HEK293 (cell line): Measurements from ENCODE around the gene ABI3.
"Not testable (repeated sequence)": the region's sequence is repeated elsewhere in the genome, so short reads cannot be mapped to it uniquely, and the experiment has no call there.

Experiments
- CTCF ChIA-PET: fragments of 350-600 bp; formaldehyde crosslinking; extraction: SDS; loops from one replicate; lab custom pipeline; 2021; ENCODE audit warnings: antibody characterized with exemption; lab: Yijun Ruan, JAX
- POLR2A ChIA-PET: fragments of 300-600 bp; formaldehyde crosslinking; extraction: SDS; loops from one replicate; lab custom pipeline; 2020; ENCODE audit warnings: antibody characterized with exemption, inconsistent platforms; lab: Yijun Ruan, JAX
- H3K27ac ChIP-seq: fragments of 200-500 bp; sonication (Bioruptor generic); 2 replicates; pipeline ENCODE4 v1.5.1; 2014; ENCODE audit warnings: low read depth, low read length, control low read depth, inconsistent platforms; ENCODE audit errors: extremely low read depth
- H3K36me3 ChIP-seq, 2 experiments: fragments of 200-500 bp in 1 of 2; sonication (Bioruptor generic) in 1 of 2; 1 replicate in 1 of 2; 2 replicates in 1 of 2; pipeline ENCODE4 v1.5.1; 2014 to 2017; ENCODE audit warnings: inconsistent platforms in 2 of 2, low read length in 2 of 2; ENCODE audit not compliant: control insufficient read depth in 2 of 2, insufficient read depth in 1 of 2
- H3K4me1 ChIP-seq: fragments of 200-500 bp; sonication (Bioruptor generic); 2 replicates; pipeline ENCODE4 v1.5.1; 2014; ENCODE audit warnings: mild to moderate bottlenecking, low read length, inconsistent platforms; ENCODE audit not compliant: control insufficient read depth, insufficient read depth
- H3K4me3 ChIP-seq: 2 replicates; pipeline ENCODE4 v1.5.1; 2011; ENCODE audit warnings: low read depth, mild to moderate bottlenecking, control low read depth, low read length, moderate library complexity
- H3K9me3 ChIP-seq: fragments of 200-500 bp; sonication (Bioruptor generic); 2 replicates; pipeline ENCODE4 v1.5.1; 2014; ENCODE audit warnings: low read depth, low read length, inconsistent platforms; ENCODE audit not compliant: control insufficient read depth, insufficient read depth
- BCL11A ChIP-seq: fragments of 450-650 bp; formaldehyde crosslinking; IDR thresholded peaks from 2 replicates; pipeline ENCODE4 v1.5.1; 2016; ENCODE audit warnings: low read depth, missing biosample characterization, missing genetic modification characterization
- KLF16 ChIP-seq: fragments of 450-650 bp; formaldehyde crosslinking; IDR thresholded peaks from 2 replicates; pipeline ENCODE4 v1.5.1; 2017; ENCODE audit warnings: missing biosample characterization, missing genetic modification characterization
- ZFP37 ChIP-seq: fragments of 450-650 bp; formaldehyde crosslinking; IDR thresholded peaks from 2 replicates; pipeline ENCODE4 v1.5.1; 2016; ENCODE audit warnings: missing biosample characterization, missing genetic modification characterization
- ZFP41 ChIP-seq: fragments of 450-650 bp; formaldehyde crosslinking; IDR thresholded peaks from 2 replicates; pipeline ENCODE4 v1.5.1; 2016; ENCODE audit warnings: missing biosample characterization, missing genetic modification characterization, borderline replicate concordance
- ZNF292 ChIP-seq: fragments of 450-650 bp; formaldehyde crosslinking; IDR thresholded peaks from 2 replicates; pipeline ENCODE4 v1.5.1; 2016; ENCODE audit warnings: low read depth, missing biosample characterization, missing genetic modification characterization, borderline replicate concordance
- ZNF549 ChIP-seq: fragments of 450-650 bp; IDR thresholded peaks from 2 replicates; pipeline ENCODE4 v1.5.1; 2018; ENCODE audit warnings: missing biosample characterization, missing genetic modification characterization, mild to moderate bottlenecking, inconsistent platforms, moderate library complexity
- ZNF830 ChIP-seq: fragments of 450-650 bp; IDR thresholded peaks from 2 replicates; pipeline ENCODE4 v1.5.0; 2018; ENCODE audit warnings: missing biosample characterization, missing genetic modification characterization, low read depth, mild to moderate bottlenecking, moderate library complexity
- TF ChIP-seq, protein P1 (sequence below): fragments of 450-650 bp; formaldehyde crosslinking; IDR thresholded peaks from 2 replicates; pipeline ENCODE4 v1.5.1; 2016; ENCODE audit warnings: missing biosample characterization, missing genetic modification characterization, borderline replicate concordance
- TF ChIP-seq, protein P2 (sequence below): sonication (generic); formaldehyde crosslinking; IDR thresholded peaks from 2 replicates; pipeline ENCODE4 v1.8.1; 2022; ENCODE audit warnings: mild to moderate bottlenecking, moderate library complexity, missing genetic modification reagents
- TF ChIP-seq, protein P3 (sequence below): fragments of 450-650 bp; formaldehyde crosslinking; IDR thresholded peaks from 2 replicates; pipeline ENCODE4 v1.5.1; 2016; ENCODE audit warnings: missing biosample characterization, missing genetic modification characterization
- TF ChIP-seq, protein P4 (sequence below): fragments of 450-650 bp; formaldehyde crosslinking; IDR thresholded peaks from 2 replicates; pipeline ENCODE4 v1.5.1; 2016; ENCODE audit warnings: missing biosample characterization, missing genetic modification characterization

Gene ABI3

DNA sequence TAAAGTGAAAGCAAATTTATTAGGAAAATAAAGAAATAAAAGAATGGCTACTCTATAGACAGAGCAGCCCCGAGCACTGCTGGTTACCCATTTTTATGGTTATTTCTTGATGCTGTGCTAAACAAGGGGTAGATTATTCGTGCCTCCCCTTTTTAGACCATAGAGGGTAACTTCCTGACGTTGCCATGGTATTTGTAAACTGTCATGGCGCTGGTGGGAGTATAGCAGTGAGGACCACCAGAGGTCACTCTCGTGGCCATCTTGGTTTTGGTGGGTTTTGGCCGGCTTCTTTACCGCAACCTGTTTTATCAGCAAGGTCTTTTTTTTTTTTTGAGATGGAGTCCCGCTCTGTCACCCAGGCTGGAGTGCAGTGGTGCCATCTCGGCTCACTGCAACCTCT lies 51.0 kb downstream of the ABI3 start:
- H3K4me1 ChIP-seq = not testable (repeated sequence)
- CTCF ChIA-PET = interaction anchor here (1.2 to 1.5 kb wide), 2 partner anchors 14 to 34 kb away, joined by 3 to 7 read pairs; no protein-coding TSS in a partner anchor

DNA sequence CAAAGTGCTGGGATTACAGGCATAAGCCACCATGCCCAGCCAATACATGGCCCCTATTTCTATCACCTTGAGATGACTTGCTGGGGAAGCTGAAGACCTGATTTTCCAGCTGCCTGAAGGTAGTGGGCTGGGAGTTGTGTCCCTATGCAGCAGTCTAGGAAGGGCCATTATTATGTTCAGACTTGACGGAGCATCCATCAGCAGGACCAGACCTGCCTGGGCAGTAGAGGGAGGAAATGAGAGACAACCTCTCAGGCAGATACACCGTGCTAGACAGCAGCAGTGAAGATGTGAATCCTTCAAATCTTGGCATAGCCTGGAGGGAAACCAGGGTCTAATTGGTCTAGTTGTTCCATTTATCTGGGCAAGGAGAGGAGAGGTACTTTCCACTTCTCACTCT lies 55.7 kb downstream of the ABI3 start:
- Histone ChIP-seq H3K4me3 (no peak overlapping the region), H3K27ac (no peak overlapping the region), H3K36me3 (no peaks in the 10 kb centered on the region), H3K4me1 (no peaks in the 10 kb centered on the region; the same call in 1 of the 2 replicates), H3K9me3 (no peaks in the 10 kb centered on the region)
- POLR2A ChIA-PET = no interaction called here
- TF ChIP-seq ZFP41 (tag by site-specific recombination) = no peak
- no peak for TF ChIP-seq ZNF830
- no peak for TF ChIP-seq KLF16 (tag by site-specific recombination)
- TF ChIP-seq, protein P1, sequence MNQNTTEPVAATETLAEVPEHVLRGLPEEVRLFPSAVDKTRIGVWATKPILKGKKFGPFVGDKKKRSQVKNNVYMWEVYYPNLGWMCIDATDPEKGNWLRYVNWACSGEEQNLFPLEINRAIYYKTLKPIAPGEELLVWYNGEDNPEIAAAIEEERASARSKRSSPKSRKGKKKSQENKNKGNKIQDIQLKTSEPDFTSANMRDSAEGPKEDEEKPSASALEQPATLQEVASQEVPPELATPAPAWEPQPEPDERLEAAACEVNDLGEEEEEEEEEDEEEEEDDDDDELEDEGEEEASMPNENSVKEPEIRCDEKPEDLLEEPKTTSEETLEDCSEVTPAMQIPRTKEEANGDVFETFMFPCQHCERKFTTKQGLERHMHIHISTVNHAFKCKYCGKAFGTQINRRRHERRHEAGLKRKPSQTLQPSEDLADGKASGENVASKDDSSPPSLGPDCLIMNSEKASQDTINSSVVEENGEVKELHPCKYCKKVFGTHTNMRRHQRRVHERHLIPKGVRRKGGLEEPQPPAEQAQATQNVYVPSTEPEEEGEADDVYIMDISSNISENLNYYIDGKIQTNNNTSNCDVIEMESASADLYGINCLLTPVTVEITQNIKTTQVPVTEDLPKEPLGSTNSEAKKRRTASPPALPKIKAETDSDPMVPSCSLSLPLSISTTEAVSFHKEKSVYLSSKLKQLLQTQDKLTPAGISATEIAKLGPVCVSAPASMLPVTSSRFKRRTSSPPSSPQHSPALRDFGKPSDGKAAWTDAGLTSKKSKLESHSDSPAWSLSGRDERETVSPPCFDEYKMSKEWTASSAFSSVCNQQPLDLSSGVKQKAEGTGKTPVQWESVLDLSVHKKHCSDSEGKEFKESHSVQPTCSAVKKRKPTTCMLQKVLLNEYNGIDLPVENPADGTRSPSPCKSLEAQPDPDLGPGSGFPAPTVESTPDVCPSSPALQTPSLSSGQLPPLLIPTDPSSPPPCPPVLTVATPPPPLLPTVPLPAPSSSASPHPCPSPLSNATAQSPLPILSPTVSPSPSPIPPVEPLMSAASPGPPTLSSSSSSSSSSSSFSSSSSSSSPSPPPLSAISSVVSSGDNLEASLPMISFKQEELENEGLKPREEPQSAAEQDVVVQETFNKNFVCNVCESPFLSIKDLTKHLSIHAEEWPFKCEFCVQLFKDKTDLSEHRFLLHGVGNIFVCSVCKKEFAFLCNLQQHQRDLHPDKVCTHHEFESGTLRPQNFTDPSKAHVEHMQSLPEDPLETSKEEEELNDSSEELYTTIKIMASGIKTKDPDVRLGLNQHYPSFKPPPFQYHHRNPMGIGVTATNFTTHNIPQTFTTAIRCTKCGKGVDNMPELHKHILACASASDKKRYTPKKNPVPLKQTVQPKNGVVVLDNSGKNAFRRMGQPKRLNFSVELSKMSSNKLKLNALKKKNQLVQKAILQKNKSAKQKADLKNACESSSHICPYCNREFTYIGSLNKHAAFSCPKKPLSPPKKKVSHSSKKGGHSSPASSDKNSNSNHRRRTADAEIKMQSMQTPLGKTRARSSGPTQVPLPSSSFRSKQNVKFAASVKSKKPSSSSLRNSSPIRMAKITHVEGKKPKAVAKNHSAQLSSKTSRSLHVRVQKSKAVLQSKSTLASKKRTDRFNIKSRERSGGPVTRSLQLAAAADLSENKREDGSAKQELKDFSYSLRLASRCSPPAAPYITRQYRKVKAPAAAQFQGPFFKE (tag by site-specific recombination) = no peak
- no peak for TF ChIP-seq ZNF292 (tag by site-specific recombination)
- TF ChIP-seq ZNF549 (tag by site-specific recombination) = no peak
- no peak for TF ChIP-seq BCL11A
- no peak for TF ChIP-seq ZFP37 (tag by site-specific recombination)
- TF ChIP-seq, protein P2, sequence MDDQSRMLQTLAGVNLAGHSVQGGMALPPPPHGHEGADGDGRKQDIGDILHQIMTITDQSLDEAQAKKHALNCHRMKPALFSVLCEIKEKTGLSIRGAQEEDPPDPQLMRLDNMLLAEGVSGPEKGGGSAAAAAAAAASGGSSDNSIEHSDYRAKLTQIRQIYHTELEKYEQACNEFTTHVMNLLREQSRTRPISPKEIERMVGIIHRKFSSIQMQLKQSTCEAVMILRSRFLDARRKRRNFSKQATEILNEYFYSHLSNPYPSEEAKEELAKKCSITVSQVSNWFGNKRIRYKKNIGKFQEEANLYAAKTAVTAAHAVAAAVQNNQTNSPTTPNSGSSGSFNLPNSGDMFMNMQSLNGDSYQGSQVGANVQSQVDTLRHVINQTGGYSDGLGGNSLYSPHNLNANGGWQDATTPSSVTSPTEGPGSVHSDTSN (CRISPR knock-in tag) = no peak
- TF ChIP-seq, protein P3, sequence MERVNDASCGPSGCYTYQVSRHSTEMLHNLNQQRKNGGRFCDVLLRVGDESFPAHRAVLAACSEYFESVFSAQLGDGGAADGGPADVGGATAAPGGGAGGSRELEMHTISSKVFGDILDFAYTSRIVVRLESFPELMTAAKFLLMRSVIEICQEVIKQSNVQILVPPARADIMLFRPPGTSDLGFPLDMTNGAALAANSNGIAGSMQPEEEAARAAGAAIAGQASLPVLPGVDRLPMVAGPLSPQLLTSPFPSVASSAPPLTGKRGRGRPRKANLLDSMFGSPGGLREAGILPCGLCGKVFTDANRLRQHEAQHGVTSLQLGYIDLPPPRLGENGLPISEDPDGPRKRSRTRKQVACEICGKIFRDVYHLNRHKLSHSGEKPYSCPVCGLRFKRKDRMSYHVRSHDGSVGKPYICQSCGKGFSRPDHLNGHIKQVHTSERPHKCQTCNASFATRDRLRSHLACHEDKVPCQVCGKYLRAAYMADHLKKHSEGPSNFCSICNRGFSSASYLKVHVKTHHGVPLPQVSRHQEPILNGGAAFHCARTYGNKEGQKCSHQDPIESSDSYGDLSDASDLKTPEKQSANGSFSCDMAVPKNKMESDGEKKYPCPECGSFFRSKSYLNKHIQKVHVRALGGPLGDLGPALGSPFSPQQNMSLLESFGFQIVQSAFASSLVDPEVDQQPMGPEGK = no peak
- TF ChIP-seq, all 188 proteins: peak for 0
- CTCF ChIA-PET = no interaction called here

More for the DNA sequence above, 51.0 kb downstream of the ABI3 start:
- not testable (repeated sequence) for H3K4me3 ChIP-seq
- TF ChIP-seq, protein P4, sequence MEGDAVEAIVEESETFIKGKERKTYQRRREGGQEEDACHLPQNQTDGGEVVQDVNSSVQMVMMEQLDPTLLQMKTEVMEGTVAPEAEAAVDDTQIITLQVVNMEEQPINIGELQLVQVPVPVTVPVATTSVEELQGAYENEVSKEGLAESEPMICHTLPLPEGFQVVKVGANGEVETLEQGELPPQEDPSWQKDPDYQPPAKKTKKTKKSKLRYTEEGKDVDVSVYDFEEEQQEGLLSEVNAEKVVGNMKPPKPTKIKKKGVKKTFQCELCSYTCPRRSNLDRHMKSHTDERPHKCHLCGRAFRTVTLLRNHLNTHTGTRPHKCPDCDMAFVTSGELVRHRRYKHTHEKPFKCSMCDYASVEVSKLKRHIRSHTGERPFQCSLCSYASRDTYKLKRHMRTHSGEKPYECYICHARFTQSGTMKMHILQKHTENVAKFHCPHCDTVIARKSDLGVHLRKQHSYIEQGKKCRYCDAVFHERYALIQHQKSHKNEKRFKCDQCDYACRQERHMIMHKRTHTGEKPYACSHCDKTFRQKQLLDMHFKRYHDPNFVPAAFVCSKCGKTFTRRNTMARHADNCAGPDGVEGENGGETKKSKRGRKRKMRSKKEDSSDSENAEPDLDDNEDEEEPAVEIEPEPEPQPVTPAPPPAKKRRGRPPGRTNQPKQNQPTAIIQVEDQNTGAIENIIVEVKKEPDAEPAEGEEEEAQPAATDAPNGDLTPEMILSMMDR = 0 out of 2 replicates have a peak, but pooled peaks have one; percentile 8
- TF ChIP-seq, all 188 proteins: peak for 1; not testable (repeated sequence) for 187
- POLR2A ChIA-PET = interaction anchor here (1.7 kb wide), 1 partner anchor 70 kb away, joined by 5 read pairs; no protein-coding TSS in a partner anchor
- H3K9me3 ChIP-seq, H3K27ac ChIP-seq, H3K36me3 ChIP-seq: not testable (repeated sequence)
